ENCODE measurements around the gene DCN. TPM values are rescaled to one million over a fixed set of nuclear protein-coding genes. Genes with fewer than 3 reads are reported as not detected.

The DCN gene
- total and polyA plus RNA-seq, 8 donors: 28.9 to 217 (median 51.3) TPM

GRCh38 chr12:91172096-91172495, 10.5 kb downstream of the DCN start:
- DNase-seq (no peak), FAIRE-seq (no peak)
- intact Hi-C loops (cut with DNase I): no loop called here

GRCh38 chr12:91171476-91171875, 11.1 kb downstream of the DCN start:
- intact Hi-C loops (cut with DNase I): no loop called here
- Histone ChIP-seq H3K9me3 (no peaks in the 10 kb centered on the region), H3K36me3 (no peaks in the 10 kb centered on the region), H3K4me1 (no peaks in the 10 kb centered on the region), H3K27me3 (no peaks in the 10 kb centered on the region), H3K4me3 (no peak overlapping the region), H3K27ac (no peak overlapping the region)
- 51 to 54% methylated on average over 2 of the region's 2 CpGs for WGBS, 2 donors
- no peak for FAIRE-seq
- no peak for ATAC-seq
- no peak for DNase-seq
- TF ChIP-seq, protein P1, sequence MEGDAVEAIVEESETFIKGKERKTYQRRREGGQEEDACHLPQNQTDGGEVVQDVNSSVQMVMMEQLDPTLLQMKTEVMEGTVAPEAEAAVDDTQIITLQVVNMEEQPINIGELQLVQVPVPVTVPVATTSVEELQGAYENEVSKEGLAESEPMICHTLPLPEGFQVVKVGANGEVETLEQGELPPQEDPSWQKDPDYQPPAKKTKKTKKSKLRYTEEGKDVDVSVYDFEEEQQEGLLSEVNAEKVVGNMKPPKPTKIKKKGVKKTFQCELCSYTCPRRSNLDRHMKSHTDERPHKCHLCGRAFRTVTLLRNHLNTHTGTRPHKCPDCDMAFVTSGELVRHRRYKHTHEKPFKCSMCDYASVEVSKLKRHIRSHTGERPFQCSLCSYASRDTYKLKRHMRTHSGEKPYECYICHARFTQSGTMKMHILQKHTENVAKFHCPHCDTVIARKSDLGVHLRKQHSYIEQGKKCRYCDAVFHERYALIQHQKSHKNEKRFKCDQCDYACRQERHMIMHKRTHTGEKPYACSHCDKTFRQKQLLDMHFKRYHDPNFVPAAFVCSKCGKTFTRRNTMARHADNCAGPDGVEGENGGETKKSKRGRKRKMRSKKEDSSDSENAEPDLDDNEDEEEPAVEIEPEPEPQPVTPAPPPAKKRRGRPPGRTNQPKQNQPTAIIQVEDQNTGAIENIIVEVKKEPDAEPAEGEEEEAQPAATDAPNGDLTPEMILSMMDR (IDR thresholded peaks at IDR 0.05): no peak

More at GRCh38 chr12:91172096-91172495, 10.5 kb downstream of the DCN start:
- Histone ChIP-seq H3K36me3 (no peaks in the 10 kb centered on the region), H3K27ac (no peak overlapping the region), H3K4me3 (no peak overlapping the region), H3K9me3 (no peaks in the 10 kb centered on the region), H3K27me3 (no peaks in the 10 kb centered on the region), H3K4me1 (no peaks in the 10 kb centered on the region)
- ATAC-seq: no peak
- TF ChIP-seq, protein P1 (IDR thresholded peaks at IDR 0.05): no peak

DNA sequence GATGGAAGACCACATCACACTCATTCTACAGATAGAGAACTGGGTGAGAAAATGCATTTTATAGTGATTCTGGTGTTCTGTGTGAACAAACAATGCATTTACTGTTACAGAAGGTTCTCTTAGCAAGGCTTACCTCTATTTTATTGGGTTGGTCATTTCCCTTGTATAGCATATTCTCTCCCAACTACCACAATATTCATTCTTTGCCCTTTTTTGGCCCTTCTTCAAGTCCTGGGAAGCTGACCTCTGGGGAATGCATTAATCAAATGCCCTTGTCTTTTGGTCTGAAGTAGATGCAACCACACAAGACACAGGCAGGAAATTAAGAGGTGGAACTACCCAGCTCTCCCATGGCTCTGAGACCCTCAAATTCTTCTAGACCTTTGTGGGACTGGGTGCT, 19.5 kb downstream of the DCN start:
- DNase-seq: no peak
- H3K27me3 ChIP-seq: no peaks in the 10 kb centered on the region
- no peak for FAIRE-seq
- H3K4me3 ChIP-seq: no peak overlapping the region
- intact Hi-C loops (cut with DNase I): no loop called here
- H3K9me3 ChIP-seq: no peaks in the 10 kb centered on the region
- no peak overlapping the region for H3K27ac ChIP-seq
- TF ChIP-seq, protein P1 (IDR thresholded peaks at IDR 0.05): no peak
- H3K36me3 ChIP-seq: no peaks in the 10 kb centered on the region
- H3K4me1 ChIP-seq: no peaks in the 10 kb centered on the region
- no peak for ATAC-seq

DNA sequence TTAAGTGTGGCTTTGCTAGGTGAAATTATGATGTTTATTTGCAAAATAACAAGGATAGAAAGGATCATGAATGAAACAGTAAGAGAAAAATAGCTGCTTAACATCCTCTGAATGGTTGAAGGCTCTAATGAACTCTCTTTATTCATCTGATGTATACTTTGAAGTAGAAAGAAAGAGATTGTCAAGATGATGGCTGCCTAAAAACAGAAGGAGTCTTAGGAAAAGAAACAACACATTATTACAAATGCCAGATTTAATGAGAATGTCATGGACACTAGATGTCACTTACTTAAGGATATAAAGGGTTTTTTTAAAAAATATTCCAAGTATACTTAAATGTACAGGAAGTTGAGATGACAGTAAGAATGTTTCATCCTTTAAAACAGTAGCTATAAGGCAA, 21.6 kb downstream of the DCN start:
- ATAC-seq (no peak), FAIRE-seq (no peak), DNase-seq (no peak)
- Histone ChIP-seq H3K4me3 (no peak overlapping the region), H3K9me3 (no peaks in the 10 kb centered on the region), H3K36me3 (no peaks in the 10 kb centered on the region), H3K27me3 (no peaks in the 10 kb centered on the region), H3K4me1 (no peaks in the 10 kb centered on the region), H3K27ac (no peak overlapping the region)
- TF ChIP-seq, protein P1 (IDR thresholded peaks at IDR 0.05): no peak
- intact Hi-C loops (cut with DNase I): no loop called here

DNA sequence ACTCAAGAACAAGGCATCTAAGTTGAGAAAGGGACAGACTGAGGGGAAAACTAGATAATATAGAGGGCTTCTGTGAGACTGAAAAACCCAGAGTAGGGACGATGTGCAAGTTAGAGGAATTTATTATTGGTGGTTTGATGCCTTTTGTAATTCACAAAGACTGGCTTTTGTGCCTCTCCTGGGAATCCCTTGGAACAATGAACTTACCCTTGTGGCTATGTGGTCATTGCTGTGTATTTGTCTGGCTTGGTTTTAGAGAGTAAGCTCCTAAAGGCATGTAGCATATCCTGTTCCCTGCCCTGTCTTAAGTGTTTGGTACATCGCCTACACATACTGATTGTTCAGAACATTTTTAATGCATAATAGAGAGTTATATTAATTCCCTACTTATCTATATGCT, 26.6 kb downstream of the DCN start:
- DNase-seq (no peak), ATAC-seq (no peak), FAIRE-seq (no peak)
- no peak overlapping the region for H3K4me3 ChIP-seq
- H3K27me3 ChIP-seq: no peaks in the 10 kb centered on the region
- intact Hi-C loops (cut with DNase I): no loop called here
- no peak overlapping the region for H3K27ac ChIP-seq
- TF ChIP-seq, protein P1 (IDR thresholded peaks at IDR 0.05): no peak
- H3K9me3 ChIP-seq: no peaks in the 10 kb centered on the region
- H3K4me1 ChIP-seq: no peaks in the 10 kb centered on the region
- H3K36me3 ChIP-seq: no peaks in the 10 kb centered on the region
- 53 to 80% methylated on average over 2 of the region's 2 CpGs for WGBS, 2 donors
